ENCODE results near the gene BCL11B. TPM values are rescaled to one million over a fixed set of nuclear protein-coding genes. Genes with fewer than 3 reads are reported as not detected.

Gene BCL11B
- total and polyA plus RNA-seq, 2 donors (not counting 1 experiment from before 2014, with no cell fraction given): 0.33 to 0.42 TPM

- no peak overlapping the region for H3K27ac Mint-ChIP-seq
- DNase-seq (no peak), ATAC-seq (ENCODE audit: low read depth) (no peak)
- CTCF ChIA-PET: no interaction called here
- no peaks in the 10 kb centered on the region for H3K4me1 ChIP-seq (ENCODE audit: control insufficient read depth in 2 of 2, insufficient read depth in 2 of 2, low read length in 2 of 2)
- no peak for TF ChIP-seq EZH2 (IDR thresholded peaks at IDR 0.05; ENCODE audit: borderline replicate concordance, insufficient read depth, low read depth, low read length, poor library complexity, severe bottlenecking)
- TF ChIP-seq CTCF (IDR thresholded peaks at IDR 0.05): no peak
- H3K36me3 ChIP-seq (replicated peaks in 1 of 2; ENCODE audit: control extremely low read depth in 1 of 2, control insufficient read depth in 1 of 2, extremely low read depth in 1 of 2, insufficient read depth in 2 of 2, low read length in 1 of 2): no peaks in the 10 kb centered on the region
- peaks cover 0 to 17% (median 2%) of the 10 kb centered on the region in 4 experiments for H3K27me3 ChIP-seq (replicated peaks in 1 of 4; ENCODE audit: control extremely low read depth in 1 of 4, control insufficient read depth in 3 of 4, insufficient read depth in 4 of 4, low read length in 3 of 4)
- H3K9me3 ChIP-seq (ENCODE audit: control extremely low read depth in 1 of 3, control insufficient read depth in 2 of 3, insufficient read depth in 1 of 3, low read length in 2 of 3): peaks cover 0 to 65% (median 6%) of the 10 kb centered on the region in 3 donors
- peaks cover 22% of the 10 kb centered on the region for H3K27me3 Mint-ChIP-seq
- no peak overlapping the region for H2AFZ ChIP-seq (ENCODE audit: insufficient read depth, low read depth, low read length, poor library complexity, severe bottlenecking)
- H3K4me3 Mint-ChIP-seq: no peak overlapping the region
- 76% methylated on average over 5 of the region's 9 CpGs for WGBS (ENCODE audit: insufficient coverage)
- H3K4me3 ChIP-seq (ENCODE audit: control extremely low read depth in 1 of 5, extremely low read depth in 1 of 5, insufficient read depth in 1 of 5, low read depth in 2 of 5, low read length in 4 of 5): no peak overlapping the region
- H3K27ac ChIP-seq (ENCODE audit: low read length in 2 of 2): no peak overlapping the region
- H4K20me1 ChIP-seq (ENCODE audit: control insufficient read depth, insufficient read depth, low read length, poor library complexity, severe bottlenecking): no peaks in the 10 kb centered on the region
- H3K9ac ChIP-seq (ENCODE audit: low read length): no peak overlapping the region
- H3K79me2 ChIP-seq (ENCODE audit: control insufficient read depth, insufficient read depth, low read length): no peaks in the 10 kb centered on the region
- H3K4me1 Mint-ChIP-seq: no peaks in the 10 kb centered on the region
- intact Hi-C loops (cut with micrococcal nuclease): no loop called here
- H3K4me2 ChIP-seq (replicated peaks; ENCODE audit: low read depth, low read length, poor library complexity, severe bottlenecking): no peak overlapping the region
- peaks cover 2% of the 10 kb centered on the region for H3K9me3 Mint-ChIP-seq (ENCODE audit: insufficient read depth)
- POLR2A ChIA-PET: no interaction called here
Measured at GRCh38 chr14:99234355-99234754, 37.6 kb downstream of the BCL11B start.

GRCh38 chr14:99233222-99234035, 38.6 kb downstream of the BCL11B start:
- Histone ChIP-seq H3K9me3 (ENCODE audit: control extremely low read depth in 1 of 3, control insufficient read depth in 2 of 3, insufficient read depth in 1 of 3, low read length in 2 of 3) (peaks cover 0 to 71% (median 6%) of the 10 kb centered on the region in 3 donors), H3K36me3 (replicated peaks in 1 of 2; ENCODE audit: control extremely low read depth in 1 of 2, control insufficient read depth in 1 of 2, extremely low read depth in 1 of 2, insufficient read depth in 2 of 2, low read length in 1 of 2) (no peaks in the 10 kb centered on the region), H4K20me1 (ENCODE audit: control insufficient read depth, insufficient read depth, low read length, poor library complexity, severe bottlenecking) (no peaks in the 10 kb centered on the region), H2AFZ (ENCODE audit: insufficient read depth, low read depth, low read length, poor library complexity, severe bottlenecking) (no peak overlapping the region), H3K27me3 (replicated peaks in 1 of 4; ENCODE audit: control extremely low read depth in 1 of 4, control insufficient read depth in 3 of 4, insufficient read depth in 4 of 4, low read length in 3 of 4) (peaks cover 0 to 14% (median 2%) of the 10 kb centered on the region in 4 experiments), H3K4me3 (ENCODE audit: control extremely low read depth in 1 of 5, extremely low read depth in 1 of 5, insufficient read depth in 1 of 5, low read depth in 2 of 5, low read length in 4 of 5) (no peak overlapping the region), H3K9ac (ENCODE audit: low read length) (no peak overlapping the region), H3K79me2 (ENCODE audit: control insufficient read depth, insufficient read depth, low read length) (no peaks in the 10 kb centered on the region), H3K4me2 (replicated peaks; ENCODE audit: low read depth, low read length, poor library complexity, severe bottlenecking) (no peak overlapping the region), H3K4me1 (ENCODE audit: control insufficient read depth in 2 of 2, insufficient read depth in 2 of 2, low read length in 2 of 2) (no peaks in the 10 kb centered on the region), H3K27ac (ENCODE audit: low read length in 2 of 2) (no peak overlapping the region)
- intact Hi-C loops (cut with micrococcal nuclease): no loop called here
- TF ChIP-seq CTCF (IDR thresholded peaks at IDR 0.05) (no peak), EZH2 (IDR thresholded peaks at IDR 0.05; ENCODE audit: borderline replicate concordance, insufficient read depth, low read depth, low read length, poor library complexity, severe bottlenecking) (no peak)
- Mint-ChIP-seq H3K9me3 (ENCODE audit: insufficient read depth) (peaks cover 2% of the 10 kb centered on the region), H3K27ac (no peak overlapping the region), H3K4me3 (no peak overlapping the region), H3K4me1 (no peaks in the 10 kb centered on the region), H3K27me3 (peaks cover 27% of the 10 kb centered on the region)
- no peak for ATAC-seq (ENCODE audit: low read depth)
- CTCF ChIA-PET: no interaction called here
- POLR2A ChIA-PET: no interaction called here
- 72% methylated on average over 17 of the region's 17 CpGs for WGBS (ENCODE audit: insufficient coverage)
- DNase-seq: no peak
